NAMALWA (cell line): ENCODE results near the gene STK24.
A peak's percentile ranks its signal among the peaks of the same experiment; 100 is the strongest.
"Not testable (repeated sequence)": the region's sequence is repeated elsewhere in the genome, so short reads cannot be mapped to it uniquely, and the experiment has no call there.

Experiments
- DNase-seq: peaks from one replicate; pipeline ENCODE4 v3.0.0-alpha.2; 2015; ENCODE audit warnings: low spot score

STK24 gene

DNA sequence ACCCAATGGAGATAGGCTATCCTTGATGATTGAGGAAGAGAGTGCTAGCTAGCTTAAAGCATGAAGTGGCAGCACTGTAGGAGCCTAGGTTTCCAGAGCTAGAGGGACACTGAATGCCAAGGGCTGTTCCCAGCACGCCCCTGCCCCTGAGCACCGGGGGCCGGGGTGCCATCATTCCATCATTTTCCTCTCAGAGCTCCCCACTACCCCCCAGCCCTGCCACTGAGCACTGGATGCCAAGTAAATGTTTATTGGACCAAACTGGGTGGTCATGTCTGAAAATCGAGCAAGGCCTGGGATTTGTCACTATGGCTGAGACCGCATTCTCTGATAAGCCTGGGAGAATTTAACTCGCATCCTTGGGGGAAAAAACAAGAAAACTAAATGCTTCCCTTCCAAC is 142.8 kb downstream of the STK24 start:
- no peak for DNase-seq

DNA sequence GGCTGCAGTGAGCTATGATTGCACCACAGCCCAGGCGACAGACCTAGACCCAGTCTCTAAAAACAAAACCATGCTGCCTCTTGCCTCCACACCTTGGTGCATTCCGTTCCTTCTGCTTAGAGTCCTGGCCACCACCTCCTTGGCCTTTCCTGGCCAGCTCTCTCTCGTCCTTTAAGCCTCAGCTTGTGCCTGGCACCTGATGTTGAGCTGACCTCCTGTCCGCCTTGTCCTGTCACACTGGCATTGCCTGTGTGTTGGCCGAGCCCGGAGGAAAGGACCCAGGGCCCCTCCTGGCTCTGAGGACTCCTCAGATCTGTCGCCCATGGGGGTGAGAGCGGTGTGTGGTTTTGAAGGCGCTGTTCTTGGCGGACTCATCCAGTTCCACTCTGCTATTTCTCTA is 143.3 kb downstream of the STK24 start:
- DNase-seq = no peak

DNA sequence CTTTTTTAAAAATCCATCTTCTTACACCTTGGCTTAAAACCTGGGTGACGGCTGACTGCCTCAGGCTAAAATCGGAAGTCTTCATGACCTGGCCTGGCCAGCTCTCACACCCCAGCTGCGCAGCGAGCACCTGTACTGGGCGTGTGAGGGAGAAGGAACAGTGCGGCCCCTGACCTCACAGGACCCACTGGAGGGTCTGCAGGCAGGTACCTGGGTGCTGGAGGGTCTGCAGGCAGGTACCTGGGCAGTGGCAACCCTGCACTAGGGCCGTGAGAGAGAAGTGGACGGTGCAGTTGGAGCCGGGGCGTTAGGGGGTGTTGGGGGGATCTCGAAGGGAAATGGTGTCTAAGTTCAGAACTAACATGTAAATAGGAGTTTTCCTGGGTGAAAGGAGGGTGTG is 144.3 kb downstream of the STK24 start:
- DNase-seq = no peak

DNA sequence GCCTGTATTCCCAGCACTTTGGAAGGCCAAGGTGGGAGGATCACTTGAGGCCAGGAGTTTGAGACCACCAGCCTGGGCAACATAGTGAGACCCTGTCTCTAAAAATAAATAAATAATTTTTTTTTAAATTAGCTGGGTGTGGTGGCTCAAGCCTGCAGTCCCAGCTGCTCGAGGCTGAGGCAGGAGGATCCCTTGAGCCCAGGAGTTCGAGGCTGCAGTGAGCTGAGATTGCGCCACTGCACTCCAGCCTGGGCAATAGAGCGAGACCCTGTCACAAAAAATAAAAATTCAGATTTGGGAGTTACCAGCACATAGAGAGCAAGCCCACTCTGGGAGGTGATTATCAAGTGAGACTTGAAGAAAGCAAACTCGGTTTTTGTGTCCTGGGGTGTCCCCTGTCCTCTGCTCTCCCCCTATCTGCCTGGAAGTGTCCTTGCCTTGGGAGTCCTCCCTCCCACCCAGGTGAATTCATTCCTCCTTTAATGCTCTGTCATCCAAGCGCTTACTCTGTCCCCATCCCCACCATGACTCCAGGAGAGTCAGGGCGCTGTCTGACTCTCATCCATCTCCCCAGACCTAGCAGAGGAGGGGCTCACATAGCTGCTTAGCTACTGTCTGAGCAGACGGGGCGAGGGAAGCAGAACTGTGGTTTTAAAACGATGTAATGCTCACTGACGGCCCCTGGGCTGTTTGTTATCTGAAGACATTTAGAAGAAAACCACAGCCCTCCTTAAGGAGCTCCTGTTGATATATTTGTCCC is 146.8 kb downstream of the STK24 start:
- DNase-seq = no peak

DNA sequence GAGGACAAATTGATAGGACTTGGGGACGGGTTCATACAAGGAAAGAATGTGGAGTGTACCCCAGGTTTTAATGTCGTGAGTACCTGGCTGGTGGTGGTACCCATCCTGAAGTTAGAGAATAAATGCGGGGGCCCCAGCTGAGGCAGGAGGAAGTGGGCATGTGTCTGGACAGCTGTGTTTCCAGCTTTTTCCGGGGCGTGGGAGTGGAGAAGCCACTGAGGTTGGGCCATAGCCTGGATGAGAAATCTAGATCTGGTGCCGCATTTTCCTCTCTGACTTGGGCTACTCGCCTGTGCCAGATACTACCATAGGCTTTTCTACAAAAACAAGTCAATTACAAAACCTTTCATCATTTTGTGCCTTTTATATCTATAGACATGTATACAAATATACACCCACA is 147.4 kb downstream of the STK24 start:
- DNase-seq = no peak

DNA sequence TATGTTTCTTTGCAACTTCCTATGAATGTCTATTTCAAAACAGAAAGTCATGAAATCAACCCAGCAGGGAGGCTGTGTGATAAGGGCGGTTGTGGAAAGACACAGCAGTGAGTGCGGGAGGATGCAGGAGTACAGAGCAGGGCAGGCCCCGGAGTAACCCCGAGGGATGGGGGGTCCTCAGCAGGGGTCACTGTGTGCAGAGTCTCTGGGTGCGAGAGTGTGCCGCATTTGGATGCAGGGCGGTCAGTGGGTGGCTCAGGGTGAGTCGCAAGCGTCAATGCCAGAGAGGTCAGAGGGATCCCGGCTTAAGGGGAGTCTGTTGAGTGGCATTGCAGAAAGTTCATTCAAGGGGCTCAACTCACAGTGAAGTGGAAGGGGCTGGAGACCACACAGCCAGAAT is 147.8 kb downstream of the STK24 start:
- no peak for DNase-seq

DNA sequence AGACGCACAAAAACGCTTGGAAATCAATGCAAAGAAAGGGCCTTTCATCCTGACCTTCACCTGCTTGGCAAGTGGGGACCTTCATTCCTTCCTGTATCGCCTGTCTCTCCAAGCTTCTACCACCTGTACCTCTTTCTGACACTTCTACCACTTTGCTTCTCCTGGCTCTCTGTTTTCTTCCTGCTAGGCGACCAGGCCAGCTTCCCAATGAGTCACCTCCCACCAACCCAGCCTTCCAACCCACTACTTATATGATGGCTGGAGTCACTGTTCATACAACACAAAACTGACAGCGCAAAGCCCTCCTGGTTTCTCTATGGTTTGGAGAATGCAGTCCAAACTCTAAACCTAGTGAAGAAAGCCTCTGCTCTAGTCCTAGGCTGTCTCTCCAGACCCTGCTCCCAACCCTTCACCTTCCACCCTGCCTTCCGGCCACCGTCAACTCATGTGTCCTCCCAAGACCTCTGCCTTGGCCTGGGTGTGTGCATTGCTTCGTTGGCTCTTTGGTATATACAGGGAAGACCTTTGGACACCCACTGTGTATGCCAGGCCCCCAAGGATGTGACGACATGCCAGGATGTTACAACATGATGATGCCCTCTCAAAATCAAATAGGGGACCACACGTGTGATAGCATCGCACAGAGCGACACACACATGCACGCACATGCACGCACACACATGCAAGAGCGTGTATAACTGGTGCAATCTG is 148.5 kb downstream of the STK24 start:
- DNase-seq = no peak

DNA sequence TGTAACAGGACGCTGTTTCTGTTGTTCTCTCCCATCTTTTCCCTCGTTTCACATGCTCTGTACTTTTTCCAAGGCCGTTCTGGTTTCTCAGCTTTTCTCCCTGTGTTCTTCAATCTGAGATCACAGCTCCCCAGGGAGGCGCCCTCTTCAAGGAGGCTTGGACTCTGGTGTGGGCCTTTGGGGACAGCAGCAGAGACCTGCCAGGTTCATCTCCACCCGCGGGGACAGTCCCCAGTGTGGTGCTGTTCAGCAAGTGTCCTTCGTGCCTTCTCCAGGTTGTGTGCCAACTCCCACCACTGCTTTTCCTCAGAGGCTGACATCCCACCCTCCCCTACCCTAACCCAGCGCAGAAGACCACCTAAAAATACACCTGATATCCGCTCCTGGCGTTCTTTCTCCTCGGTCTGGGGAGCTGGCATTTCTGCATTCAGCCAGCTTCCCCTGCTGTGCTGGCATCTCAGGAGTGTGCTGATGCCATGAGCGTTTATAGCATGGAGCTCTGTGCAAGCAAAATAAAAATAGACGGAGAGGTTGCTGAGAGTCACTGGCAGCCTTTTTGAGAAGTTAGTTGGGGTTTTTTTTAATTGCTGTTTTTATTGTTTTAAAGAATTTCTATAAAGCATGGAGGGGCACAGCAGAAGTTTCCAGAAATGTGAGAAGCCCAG is 149.4 kb downstream of the STK24 start:
- DNase-seq = no peak

DNA sequence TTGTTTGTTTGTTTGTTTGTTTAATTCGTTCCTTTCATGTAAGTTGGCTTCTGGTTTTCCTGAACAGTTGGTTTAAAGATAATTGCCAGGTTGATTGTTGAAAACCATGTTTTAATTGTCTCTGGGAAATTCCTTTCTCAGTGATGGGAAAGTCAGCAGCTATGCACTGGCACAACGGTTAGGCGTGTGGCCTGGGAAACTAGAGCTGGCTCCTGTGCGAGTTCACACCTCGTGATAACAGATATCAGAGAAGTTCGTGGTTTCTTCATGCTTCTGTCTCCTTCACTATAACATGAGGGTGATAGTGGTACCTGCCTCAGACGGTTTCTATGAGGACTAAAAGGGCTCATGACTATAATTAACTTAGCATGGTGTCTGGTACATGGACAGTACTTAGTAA is 153.5 kb downstream of the STK24 start:
- no peak for DNase-seq

DNA sequence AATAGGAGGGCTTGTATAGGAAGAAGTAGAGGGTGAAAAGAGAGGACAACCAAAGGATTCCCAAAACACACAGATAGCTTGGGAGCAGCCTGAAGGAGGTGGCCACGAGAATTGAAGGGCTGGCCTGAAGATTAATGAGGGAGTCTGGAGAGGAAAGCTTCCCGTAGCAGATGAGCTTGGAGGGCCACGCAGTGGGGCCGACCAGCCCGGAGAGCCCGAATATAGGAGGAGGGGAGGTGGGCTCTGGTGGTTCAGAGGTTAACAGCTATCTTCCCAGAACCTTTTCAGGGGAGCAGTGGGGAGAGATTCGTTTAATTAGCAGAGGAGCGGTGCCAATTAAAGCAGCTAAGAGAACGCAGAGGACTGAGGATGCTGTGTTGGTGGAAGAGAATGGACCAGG is 154.9 kb downstream of the STK24 start:
- DNase-seq = no peak

DNA sequence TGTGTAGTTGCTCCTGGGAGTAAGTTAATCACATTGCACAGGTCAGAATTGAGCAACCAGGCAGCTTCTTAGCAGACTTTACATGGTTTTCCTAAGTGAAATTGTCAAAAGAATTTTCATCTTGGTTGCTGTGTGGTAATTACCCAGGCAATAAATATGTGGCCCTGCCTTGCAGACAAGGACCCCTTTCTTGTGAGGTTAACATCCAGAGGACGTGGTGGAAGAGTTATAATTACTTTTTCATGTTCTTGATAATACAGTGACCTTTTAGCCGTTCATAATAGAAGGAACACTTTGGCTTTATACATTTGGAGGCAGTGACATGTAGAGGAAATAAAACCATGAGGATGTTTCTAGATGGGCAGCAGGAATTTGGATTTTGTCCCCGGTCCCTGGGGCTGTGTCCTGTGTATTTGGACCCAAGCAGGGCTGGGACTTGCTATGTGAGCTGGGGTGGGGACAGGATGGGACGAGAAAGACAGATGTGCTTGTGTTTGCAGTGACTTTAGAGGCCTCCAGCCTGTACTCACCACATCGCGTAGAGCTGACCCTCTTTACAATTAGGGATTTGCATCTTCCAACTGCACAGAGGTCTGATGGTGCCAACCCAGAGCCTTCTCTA is 156.2 kb downstream of the STK24 start:
- no peak for DNase-seq

DNA sequence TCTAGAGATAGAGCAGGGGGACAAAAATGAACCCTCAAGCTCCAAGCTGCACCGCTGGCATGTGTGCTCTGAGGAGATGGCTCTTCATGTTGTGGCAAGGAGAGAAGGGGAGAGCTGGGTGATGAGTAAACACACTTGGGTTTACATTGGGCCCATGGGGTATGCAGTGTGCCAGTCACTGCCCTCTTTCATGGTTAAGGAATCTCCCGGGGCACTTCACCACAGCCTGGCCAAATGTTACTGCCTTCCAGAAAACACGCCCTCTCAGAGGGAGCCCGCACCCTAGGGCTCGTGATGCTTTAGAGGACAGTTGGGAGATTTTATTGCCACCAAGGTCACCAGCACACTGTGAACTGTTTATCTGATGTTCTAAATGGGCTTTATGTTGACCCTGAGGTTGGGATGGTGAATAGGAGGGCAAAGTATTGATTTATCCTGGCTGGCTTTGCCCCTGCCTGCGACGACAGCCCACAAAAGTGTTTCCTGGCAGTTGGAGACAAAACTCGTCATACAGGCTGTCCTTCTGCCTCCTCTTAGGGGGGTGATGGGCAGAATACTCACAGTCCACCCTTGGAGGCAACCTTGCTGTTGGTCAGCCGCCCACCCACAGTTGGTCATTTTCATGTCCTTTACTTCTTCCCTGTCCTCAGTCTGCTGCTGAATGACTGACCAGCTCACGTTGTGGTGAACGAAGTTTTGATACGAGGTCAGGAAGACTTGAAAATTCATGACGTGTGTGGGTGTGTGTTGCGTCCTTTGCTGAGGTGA is 156.9 kb downstream of the STK24 start:
- DNase-seq = no peak

DNA sequence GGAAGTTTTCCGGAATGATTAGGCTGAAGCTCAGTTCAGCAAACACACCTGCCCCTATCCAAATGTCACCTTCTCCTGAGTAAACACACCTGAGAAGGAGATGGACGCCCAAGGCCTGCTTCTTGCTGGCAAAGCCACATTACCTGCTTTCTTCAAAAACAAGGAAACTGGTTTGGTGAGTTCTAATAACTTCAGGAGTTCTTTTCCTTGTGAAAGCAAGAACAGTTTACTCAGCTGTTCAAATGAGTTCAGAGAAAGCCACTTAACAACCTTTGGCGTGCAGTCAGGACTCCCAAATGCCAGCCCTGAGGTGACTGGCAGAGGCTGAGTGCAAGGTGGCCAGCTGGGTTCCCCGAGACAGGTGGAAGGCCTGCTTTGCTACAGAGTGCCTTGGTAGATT is 160.5 kb downstream of the STK24 start:
- no peak for DNase-seq

DNA sequence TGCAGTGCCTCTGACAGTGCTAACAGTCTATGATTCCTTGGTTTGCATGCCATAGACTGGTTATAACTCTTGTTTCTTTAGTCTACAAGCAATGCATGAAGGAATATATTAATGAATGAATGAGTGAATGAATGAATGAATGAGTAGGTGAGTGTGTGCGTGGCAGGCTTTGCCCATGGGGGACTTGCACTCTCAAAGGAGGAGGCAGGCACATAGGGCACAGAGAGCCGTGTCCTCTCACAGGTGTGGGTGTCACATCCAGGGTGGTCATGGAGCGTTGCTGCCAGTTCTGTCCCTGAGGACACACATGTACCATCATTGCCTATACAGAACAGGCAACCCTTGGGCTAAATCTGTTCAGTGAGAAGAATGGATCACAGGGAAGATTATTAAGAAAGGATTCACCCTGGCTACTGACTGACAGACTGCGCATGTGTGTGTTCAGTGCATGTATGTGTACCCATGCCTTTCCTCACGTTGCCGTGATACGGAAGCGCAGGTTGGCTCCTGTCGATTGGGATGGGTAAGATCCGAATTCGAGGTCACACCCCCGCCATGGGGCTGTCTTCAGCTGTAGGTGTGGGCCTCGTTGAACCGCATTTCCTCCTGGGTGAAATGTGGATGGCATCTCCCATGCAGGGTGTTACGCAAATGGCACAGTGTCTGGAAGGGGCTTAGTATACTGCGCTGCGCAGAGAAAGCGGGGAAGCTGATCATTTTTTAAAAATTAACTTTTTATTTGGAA is 161.4 kb downstream of the STK24 start:
- no peak for DNase-seq

DNA sequence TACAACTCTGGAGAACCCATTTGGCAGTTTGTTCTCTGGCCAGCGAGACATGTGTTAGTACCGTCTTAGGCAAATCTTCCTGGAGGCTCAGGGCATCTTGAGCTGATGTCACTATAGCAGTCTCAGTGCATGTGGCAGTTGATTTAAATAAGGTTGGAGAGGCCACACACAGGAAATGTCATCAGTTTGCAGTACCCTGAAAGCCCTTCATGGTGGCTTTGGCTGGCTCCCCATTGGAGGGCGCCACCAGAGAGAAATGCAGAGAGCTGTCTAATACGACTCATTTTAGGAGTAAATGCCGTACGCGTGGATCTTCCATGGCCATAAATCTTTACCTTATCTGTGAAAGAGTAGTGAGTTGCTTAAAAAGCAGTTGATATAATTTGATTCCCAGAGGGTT is 163.1 kb downstream of the STK24 start:
- DNase-seq = peak; percentile 27

DNA sequence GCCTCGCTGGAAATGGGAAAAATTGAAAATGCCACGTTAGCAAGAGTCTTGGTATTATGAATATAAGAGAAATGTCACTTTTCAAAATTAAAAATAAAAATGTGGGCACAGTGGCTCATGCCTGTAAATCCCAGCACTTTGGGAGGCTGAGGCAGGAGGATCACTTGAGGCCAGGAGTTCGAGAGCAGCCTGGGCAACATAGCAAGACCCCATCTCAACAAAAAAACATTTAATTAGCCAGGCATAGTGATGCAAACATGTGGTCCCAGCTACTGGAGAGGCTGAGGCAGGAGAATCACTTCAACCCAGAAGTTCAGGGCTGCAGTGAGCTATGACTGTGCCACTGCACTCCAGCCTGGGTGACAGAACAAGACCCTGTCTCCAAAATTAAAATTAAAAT is 163.6 kb downstream of the STK24 start:
- not testable (repeated sequence) for DNase-seq

DNA sequence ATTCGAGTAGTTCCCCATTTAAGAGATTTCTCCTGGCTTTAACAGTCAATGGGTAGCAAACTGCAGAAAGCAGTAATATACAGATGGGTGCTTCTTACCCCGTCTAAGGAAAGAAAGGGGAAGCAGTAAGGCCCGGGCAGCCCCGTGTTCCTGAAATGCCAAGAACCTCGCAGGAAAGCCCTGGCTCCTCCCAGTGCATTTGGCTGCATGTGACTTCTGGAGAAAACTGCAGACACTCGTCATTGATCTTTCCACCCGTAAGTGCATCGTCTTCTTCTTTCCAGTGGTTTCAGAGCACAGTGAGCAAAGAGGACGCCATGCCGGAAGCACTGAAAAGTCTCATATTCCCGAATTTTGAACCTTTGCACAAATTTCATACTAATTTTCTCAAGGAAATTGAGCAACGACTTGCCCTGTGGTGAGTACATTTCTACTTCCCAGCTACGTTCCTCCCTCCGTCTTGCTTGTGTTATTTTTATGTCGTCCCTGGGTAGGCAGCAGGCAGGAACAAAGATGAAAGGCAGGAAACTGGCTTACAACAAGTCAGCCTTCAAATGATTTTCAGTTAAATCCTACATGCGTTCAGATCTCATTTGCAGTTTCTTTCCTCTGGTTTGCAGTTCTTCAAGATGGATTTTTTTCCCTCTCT is 165.2 kb downstream of the STK24 start:
- no peak for DNase-seq

DNA sequence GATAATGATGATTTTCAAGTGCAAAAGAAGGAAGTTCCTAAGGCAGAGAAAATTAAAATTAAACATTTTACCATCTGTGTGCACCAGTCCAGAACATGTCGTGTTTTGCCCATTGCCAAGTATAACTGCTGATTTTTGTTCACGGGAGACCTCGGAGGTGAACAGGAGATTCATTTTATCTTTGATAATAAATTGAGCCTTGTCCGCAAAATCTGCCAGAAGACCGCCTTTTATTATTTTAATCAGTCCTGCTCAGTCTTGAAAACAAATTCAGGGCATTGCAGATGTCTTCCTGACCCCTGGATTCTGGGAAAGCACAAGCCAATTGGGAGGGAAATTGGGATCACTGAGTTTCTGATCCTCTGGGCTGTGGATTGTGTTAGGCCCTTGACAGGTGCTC is 165.9 kb downstream of the STK24 start:
- no peak for DNase-seq

DNA sequence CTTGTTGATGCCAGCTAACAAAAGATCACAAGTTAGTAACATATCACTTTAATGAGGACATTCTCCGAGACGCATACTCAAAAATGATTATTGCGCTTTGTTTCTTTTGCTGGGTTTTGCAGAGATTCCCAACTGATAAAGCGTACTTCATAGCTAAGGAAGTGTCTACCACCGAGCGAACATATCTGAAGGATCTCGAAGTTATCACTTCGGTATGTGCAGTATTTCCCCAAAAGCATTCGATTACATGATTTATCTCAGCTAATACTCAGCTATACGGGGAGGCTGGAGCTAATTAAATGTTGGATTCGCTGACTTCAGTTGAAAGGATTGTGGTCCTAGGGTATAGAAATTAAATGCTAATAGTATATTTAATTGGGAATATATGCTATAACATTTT is 166.3 kb downstream of the STK24 start:
- no peak for DNase-seq

DNA sequence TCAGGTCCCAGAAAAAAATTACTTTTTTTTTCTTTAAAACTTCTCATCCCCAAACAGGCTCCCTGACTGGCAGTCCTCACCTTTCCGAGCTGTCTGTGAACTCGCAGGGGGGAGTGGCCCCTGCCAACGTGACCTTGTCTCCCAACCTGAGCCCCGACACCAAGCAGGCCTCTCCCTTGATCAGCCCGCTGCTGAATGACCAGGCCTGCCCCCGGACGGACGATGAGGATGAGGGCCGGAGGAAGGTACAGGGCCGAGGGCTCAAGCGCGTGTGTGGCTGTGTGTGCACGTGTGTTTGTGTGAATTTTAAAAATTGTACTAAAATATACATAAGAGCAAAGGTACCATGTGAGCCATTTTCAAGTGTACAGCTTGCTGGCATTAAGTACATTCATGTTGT is 167.6 kb downstream of the STK24 start:
- no peak for DNase-seq

DNA sequence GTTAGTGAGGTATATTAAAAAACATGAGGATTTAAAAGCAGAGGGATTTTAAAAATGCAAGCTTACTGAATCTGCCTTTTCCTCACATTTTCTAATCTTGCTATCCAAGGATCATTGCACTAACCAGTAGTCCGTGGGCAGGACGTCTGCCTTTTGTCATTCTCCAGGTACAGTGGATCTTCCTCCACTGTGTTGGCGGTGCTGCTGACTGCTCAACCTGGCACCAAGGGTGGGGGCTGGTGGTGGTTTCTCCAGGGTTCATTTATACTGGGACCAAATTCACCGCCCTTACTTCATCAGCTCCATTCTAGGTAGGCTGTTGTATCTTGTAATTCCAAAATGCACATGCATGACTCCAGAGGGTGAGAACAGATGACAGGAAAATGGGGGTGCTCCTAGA is 169.3 kb downstream of the STK24 start:
- DNase-seq = no peak
